ENCODE data around the gene CDIPT. TPM values are rescaled to one million over a fixed set of nuclear protein-coding genes. Genes with fewer than 3 reads are reported as not detected.

Gene CDIPT
- total RNA-seq, 1 experiment from 2014 or later: 57.1 TPM

- Histone ChIP-seq H3K27me3 (replicated peaks; ENCODE audit: control insufficient read depth, insufficient read depth, low read length) (no peaks in the 10 kb centered on the region), H3K36me3 (ENCODE audit: control insufficient read depth, insufficient read depth, low read length) (peaks cover 3% of the 10 kb centered on the region; the same call in 1 of the 2 replicates), H3K4me3 (ENCODE audit: low read depth, low read length) (no peak overlapping the region), H3K9me3 (no peaks in the 10 kb centered on the region), H3K4me1 (no peaks in the 10 kb centered on the region)
- no TSS peak for BruUV-seq (replicated peaks)
- TF ChIP-seq CTCF (IDR thresholded peaks at IDR 0.05; ENCODE audit: insufficient read depth in 1 of 2, low read depth in 1 of 2, low read length in 1 of 2, severe bottlenecking in 1 of 2, unreplicated experiment in 1 of 2): no peak
- Mint-ChIP-seq H3K9me3 (ENCODE audit: unreplicated experiment) (no peaks in the 10 kb centered on the region), H3K4me1 (ENCODE audit: low read depth, unreplicated experiment) (no peaks in the 10 kb centered on the region), H3K27ac (ENCODE audit: unreplicated experiment) (no peak overlapping the region), H3K4me3 (ENCODE audit: unreplicated experiment) (no peak overlapping the region), H3K27me3 (ENCODE audit: insufficient read depth, unreplicated experiment) (no peaks in the 10 kb centered on the region), H3K36me3 (ENCODE audit: insufficient read depth, unreplicated experiment) (peaks cover 21% of the 10 kb centered on the region)
- no peak for DNase-seq
- POLR2A ChIA-PET: no interaction called here
- intact Hi-C loops (cut with micrococcal nuclease; ENCODE audit: unreplicated experiment): no loop called here
- CTCF ChIA-PET: interaction anchor here (1.8 kb wide), 1 partner anchor 55 kb away, joined by 3 read pairs; the partner anchor contains the start of gene SEZ6L2
Measured at GRCh38 chr16:29843931-29844330, 19.1 kb downstream of the CDIPT start.

GRCh38 chr16:29842732-29843346, 20.2 kb downstream of the CDIPT start:
- POLR2A ChIA-PET: interaction anchor here (0.5 kb wide), 1 partner anchor 37 kb away, joined by 3 read pairs; the partner anchor contains the start of gene MAZ
- no peaks in the 10 kb centered on the region for H3K9me3 Mint-ChIP-seq (ENCODE audit: unreplicated experiment)
- H3K27me3 Mint-ChIP-seq (ENCODE audit: insufficient read depth, unreplicated experiment): no peaks in the 10 kb centered on the region

GRCh38 chr16:29841631-29842030, 21.4 kb downstream of the CDIPT start:
- ChIA-PET POLR2A (no interaction called here), CTCF (no interaction called here)
- no peak overlapping the region for H3K4me3 Mint-ChIP-seq (ENCODE audit: unreplicated experiment)
- Histone ChIP-seq H3K36me3 (ENCODE audit: control insufficient read depth, insufficient read depth, low read length) (no peaks in the 10 kb centered on the region; the same call in 1 of the 2 replicates), H3K9me3 (no peaks in the 10 kb centered on the region), H3K27me3 (replicated peaks; ENCODE audit: control insufficient read depth, insufficient read depth, low read length) (no peaks in the 10 kb centered on the region), H3K4me3 (ENCODE audit: low read depth, low read length) (no peak overlapping the region), H3K4me1 (no peaks in the 10 kb centered on the region)
- no peaks in the 10 kb centered on the region for H3K27me3 Mint-ChIP-seq (ENCODE audit: insufficient read depth, unreplicated experiment)
- H3K4me1 Mint-ChIP-seq (ENCODE audit: low read depth, unreplicated experiment): no peaks in the 10 kb centered on the region
- intact Hi-C loops (cut with micrococcal nuclease; ENCODE audit: unreplicated experiment): no loop called here
- H3K27ac Mint-ChIP-seq (ENCODE audit: unreplicated experiment): no peak overlapping the region
- no peak for TF ChIP-seq CTCF (IDR thresholded peaks at IDR 0.05; ENCODE audit: insufficient read depth in 1 of 2, low read depth in 1 of 2, low read length in 1 of 2, severe bottlenecking in 1 of 2, unreplicated experiment in 1 of 2)
- DNase-seq: no peak
- BruUV-seq (replicated peaks): no TSS peak
- H3K9me3 Mint-ChIP-seq (ENCODE audit: unreplicated experiment): no peaks in the 10 kb centered on the region
- peaks cover 16% of the 10 kb centered on the region for H3K36me3 Mint-ChIP-seq (ENCODE audit: insufficient read depth, unreplicated experiment)

More at GRCh38 chr16:29842732-29843346, 20.2 kb downstream of the CDIPT start:
- no peaks in the 10 kb centered on the region for H3K27me3 ChIP-seq (replicated peaks; ENCODE audit: control insufficient read depth, insufficient read depth, low read length)
- intact Hi-C loops (cut with micrococcal nuclease; ENCODE audit: unreplicated experiment): no loop called here
- no peaks in the 10 kb centered on the region for H3K9me3 ChIP-seq
- no TSS peak for BruUV-seq (replicated peaks)
- CTCF ChIA-PET: interaction anchor here (0.8 to 1.8 kb wide), 4 partner anchors 10 to 57 kb away, joined by 3 to 7 read pairs (median 4); partner anchors contain the start of gene SEZ6L2
- Mint-ChIP-seq H3K27ac (ENCODE audit: unreplicated experiment) (no peak overlapping the region), H3K36me3 (ENCODE audit: insufficient read depth, unreplicated experiment) (peaks cover 21% of the 10 kb centered on the region), H3K4me3 (ENCODE audit: unreplicated experiment) (no peak overlapping the region), H3K4me1 (ENCODE audit: low read depth, unreplicated experiment) (no peaks in the 10 kb centered on the region)
- peaks cover 3% of the 10 kb centered on the region; the same call in 1 of the 2 replicates for H3K36me3 ChIP-seq (ENCODE audit: control insufficient read depth, insufficient read depth, low read length)
- no peak for TF ChIP-seq CTCF (IDR thresholded peaks at IDR 0.05; ENCODE audit: insufficient read depth in 1 of 2, low read depth in 1 of 2, low read length in 1 of 2, severe bottlenecking in 1 of 2, unreplicated experiment in 1 of 2)
- no peak overlapping the region for H3K4me3 ChIP-seq (ENCODE audit: low read depth, low read length)
- no peaks in the 10 kb centered on the region for H3K4me1 ChIP-seq
- no peak for DNase-seq
